ENCODE results near the gene TIAM2. TPM values are rescaled to one million over a fixed set of nuclear protein-coding genes. Genes with fewer than 3 reads are reported as not detected.

Gene TIAM2
- total and polyA plus RNA-seq, 2 experiments from 2014 or later, result 14.2 to 24.4 TPM

DNA sequence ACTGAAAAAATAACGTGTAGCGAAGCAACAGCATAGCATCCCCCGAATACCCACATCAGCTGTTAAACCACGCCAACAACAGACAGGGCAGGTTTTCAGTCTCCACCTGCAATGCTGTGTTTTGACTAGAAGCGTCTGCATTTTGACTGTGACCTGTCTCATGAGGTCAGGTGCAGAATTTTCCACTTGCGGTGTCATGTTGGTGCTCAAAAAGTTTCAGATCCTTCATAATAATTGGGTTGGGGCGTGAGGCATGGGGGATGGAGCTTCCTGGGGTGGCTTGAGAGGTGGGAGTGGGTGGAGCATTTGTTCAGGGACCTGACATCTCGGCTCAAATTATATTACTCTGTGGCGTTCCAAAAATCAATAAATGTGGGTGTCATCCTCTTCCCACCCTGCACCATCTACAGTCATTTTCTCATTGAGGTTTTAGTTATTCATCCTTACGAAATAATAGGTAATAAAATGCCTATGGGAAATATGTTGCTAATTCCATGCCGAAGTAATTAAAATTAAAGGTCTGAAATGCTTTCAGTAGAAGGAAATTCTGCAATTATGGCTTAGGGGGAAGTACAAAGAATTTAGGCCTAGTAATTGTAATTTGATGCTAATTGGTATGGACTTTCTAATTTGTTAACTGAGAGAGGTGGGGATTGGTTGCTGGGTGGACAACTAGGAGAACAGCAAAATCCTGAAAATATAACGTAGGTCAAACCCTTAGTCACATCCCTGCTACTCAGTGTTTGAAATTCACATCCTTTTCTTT, 81.0 kb downstream of the TIAM2 start:
- Mint-ChIP-seq H3K27me3 (ENCODE audit: insufficient read depth, low read depth, poor library complexity) (peaks cover 6% of the 10 kb centered on the region), H3K27ac (peak overlapping the region; percentile 53; the same call in 1 of the 2 replicates), H3K4me1 (peaks cover 27% of the 10 kb centered on the region), H3K36me3 (ENCODE audit: low read depth) (no peaks in the 10 kb centered on the region), H3K9me3 (no peaks in the 10 kb centered on the region), H3K4me3 (no peak overlapping the region)
- H3F3A ChIP-seq (replicated peaks; ENCODE audit: low read depth), result peaks cover 10% of the 10 kb centered on the region; the same call in 1 of the 2 replicates
- H2AFZ ChIP-seq, result no peak overlapping the region
- DNase-seq (ENCODE audit: low spot score) (no peak), ATAC-seq (no peak)
- H3K4me2 ChIP-seq, result no peak overlapping the region
- H3K27me3 ChIP-seq (ENCODE audit: insufficient read depth), result no peaks in the 10 kb centered on the region
- no peaks in the 10 kb centered on the region for H3K79me2 ChIP-seq (replicated peaks; ENCODE audit: insufficient read depth)
- peaks cover 10% of the 10 kb centered on the region for H3K4me1 ChIP-seq (ENCODE audit: insufficient read depth)
- no peaks in the 10 kb centered on the region for H4K20me1 ChIP-seq (replicated peaks; ENCODE audit: insufficient read depth)
- H3K4me3 ChIP-seq, result no peak overlapping the region
- no peaks in the 10 kb centered on the region for H3K36me3 ChIP-seq (ENCODE audit: insufficient read depth)
- TF ChIP-seq, protein P1, sequence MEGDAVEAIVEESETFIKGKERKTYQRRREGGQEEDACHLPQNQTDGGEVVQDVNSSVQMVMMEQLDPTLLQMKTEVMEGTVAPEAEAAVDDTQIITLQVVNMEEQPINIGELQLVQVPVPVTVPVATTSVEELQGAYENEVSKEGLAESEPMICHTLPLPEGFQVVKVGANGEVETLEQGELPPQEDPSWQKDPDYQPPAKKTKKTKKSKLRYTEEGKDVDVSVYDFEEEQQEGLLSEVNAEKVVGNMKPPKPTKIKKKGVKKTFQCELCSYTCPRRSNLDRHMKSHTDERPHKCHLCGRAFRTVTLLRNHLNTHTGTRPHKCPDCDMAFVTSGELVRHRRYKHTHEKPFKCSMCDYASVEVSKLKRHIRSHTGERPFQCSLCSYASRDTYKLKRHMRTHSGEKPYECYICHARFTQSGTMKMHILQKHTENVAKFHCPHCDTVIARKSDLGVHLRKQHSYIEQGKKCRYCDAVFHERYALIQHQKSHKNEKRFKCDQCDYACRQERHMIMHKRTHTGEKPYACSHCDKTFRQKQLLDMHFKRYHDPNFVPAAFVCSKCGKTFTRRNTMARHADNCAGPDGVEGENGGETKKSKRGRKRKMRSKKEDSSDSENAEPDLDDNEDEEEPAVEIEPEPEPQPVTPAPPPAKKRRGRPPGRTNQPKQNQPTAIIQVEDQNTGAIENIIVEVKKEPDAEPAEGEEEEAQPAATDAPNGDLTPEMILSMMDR (conservative IDR thresholded peaks at IDR 0.05; ENCODE audit: low read depth in 2 of 2), result no peak
- no peak for TF ChIP-seq NANOG (IDR thresholded peaks at IDR 0.05; ENCODE audit: borderline replicate concordance)
- TF ChIP-seq POLR2AphosphoS5 (IDR thresholded peaks at IDR 0.05; ENCODE audit: low read depth), result no peak
- TF ChIP-seq ZNF114 (CRISPR knock-in tag; IDR thresholded peaks at IDR 0.05), result no peak
- no peak for TF ChIP-seq JUNB (IDR thresholded peaks at IDR 0.05; ENCODE audit: unreplicated experiment)
- H3K27ac ChIP-seq (ENCODE audit: low read depth), result peak overlapping the region; percentile 29; the same call in 1 of the 2 replicates
- H3K9me2 ChIP-seq (ENCODE audit: insufficient read depth), result no peaks in the 10 kb centered on the region

DNA sequence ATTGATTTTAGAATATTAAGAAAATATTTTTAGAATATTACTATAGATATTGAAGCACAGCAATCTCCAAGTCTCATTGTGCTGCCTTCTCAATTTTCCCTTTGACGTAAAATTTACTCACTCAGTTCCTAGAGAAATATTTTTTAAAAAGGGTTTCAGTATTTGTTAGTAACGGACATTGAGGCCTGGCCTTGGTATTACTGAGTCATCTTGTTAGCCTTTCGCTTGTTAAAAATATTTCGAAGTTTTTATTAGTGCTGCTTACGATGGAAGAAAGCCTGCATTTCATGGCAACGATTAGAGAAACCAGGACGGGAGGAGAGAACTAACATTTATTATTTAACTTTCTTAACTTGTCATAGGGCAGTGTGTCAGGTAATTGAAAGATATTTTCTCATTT, 82.2 kb downstream of the TIAM2 start:
- no peaks in the 10 kb centered on the region for H3K27me3 ChIP-seq (ENCODE audit: insufficient read depth)
- H3K79me2 ChIP-seq (replicated peaks; ENCODE audit: insufficient read depth), result no peaks in the 10 kb centered on the region
- no peaks in the 10 kb centered on the region for H4K20me1 ChIP-seq (replicated peaks; ENCODE audit: insufficient read depth)
- ATAC-seq (no peak), DNase-seq (ENCODE audit: low spot score) (no peak)
- Mint-ChIP-seq H3K27ac (no peak overlapping the region), H3K36me3 (ENCODE audit: low read depth) (no peaks in the 10 kb centered on the region), H3K4me3 (no peak overlapping the region), H3K4me1 (peaks cover 26% of the 10 kb centered on the region), H3K27me3 (ENCODE audit: insufficient read depth, low read depth, poor library complexity) (peaks cover 6% of the 10 kb centered on the region), H3K9me3 (no peaks in the 10 kb centered on the region)
- H3K4me1 ChIP-seq (ENCODE audit: insufficient read depth), result peaks cover 10% of the 10 kb centered on the region
- peaks cover 10% of the 10 kb centered on the region; the same call in 1 of the 2 replicates for H3F3A ChIP-seq (replicated peaks; ENCODE audit: low read depth)
- no peaks in the 10 kb centered on the region for H3K9me2 ChIP-seq (ENCODE audit: insufficient read depth)
- H2AFZ ChIP-seq, result no peak overlapping the region
- peak overlapping the region; percentile 43; the same call in 1 of the 2 replicates for H3K27ac ChIP-seq (ENCODE audit: low read depth)
- H3K36me3 ChIP-seq (ENCODE audit: insufficient read depth), result no peaks in the 10 kb centered on the region
- no peak overlapping the region for H3K4me2 ChIP-seq
- no peak overlapping the region for H3K4me3 ChIP-seq
- TF ChIP-seq NANOG (IDR thresholded peaks at IDR 0.05; ENCODE audit: borderline replicate concordance) (no peak), ZNF114 (CRISPR knock-in tag; IDR thresholded peaks at IDR 0.05) (no peak), EZH2phosphoT487 (IDR thresholded peaks at IDR 0.05; ENCODE audit: unreplicated experiment) (no peak), STAT1 (IDR thresholded peaks at IDR 0.05; ENCODE audit: unreplicated experiment) (no peak), EZH2 (IDR thresholded peaks at IDR 0.05; ENCODE audit: low read depth, unreplicated experiment) (no peak), ZNF331 (CRISPR knock-in tag; IDR thresholded peaks at IDR 0.05; ENCODE audit: low read depth) (no peak), POLR2AphosphoS5 (IDR thresholded peaks at IDR 0.05; ENCODE audit: low read depth) (no peak), JUNB (IDR thresholded peaks at IDR 0.05; ENCODE audit: unreplicated experiment) (no peak)
- TF ChIP-seq, protein P1 (conservative IDR thresholded peaks at IDR 0.05; ENCODE audit: low read depth in 2 of 2), result no peak
- TF ChIP-seq, protein P2, sequence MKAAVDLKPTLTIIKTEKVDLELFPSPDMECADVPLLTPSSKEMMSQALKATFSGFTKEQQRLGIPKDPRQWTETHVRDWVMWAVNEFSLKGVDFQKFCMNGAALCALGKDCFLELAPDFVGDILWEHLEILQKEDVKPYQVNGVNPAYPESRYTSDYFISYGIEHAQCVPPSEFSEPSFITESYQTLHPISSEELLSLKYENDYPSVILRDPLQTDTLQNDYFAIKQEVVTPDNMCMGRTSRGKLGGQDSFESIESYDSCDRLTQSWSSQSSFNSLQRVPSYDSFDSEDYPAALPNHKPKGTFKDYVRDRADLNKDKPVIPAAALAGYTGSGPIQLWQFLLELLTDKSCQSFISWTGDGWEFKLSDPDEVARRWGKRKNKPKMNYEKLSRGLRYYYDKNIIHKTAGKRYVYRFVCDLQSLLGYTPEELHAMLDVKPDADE (IDR thresholded peaks at IDR 0.05), result no peak
- TF ChIP-seq, protein P3, sequence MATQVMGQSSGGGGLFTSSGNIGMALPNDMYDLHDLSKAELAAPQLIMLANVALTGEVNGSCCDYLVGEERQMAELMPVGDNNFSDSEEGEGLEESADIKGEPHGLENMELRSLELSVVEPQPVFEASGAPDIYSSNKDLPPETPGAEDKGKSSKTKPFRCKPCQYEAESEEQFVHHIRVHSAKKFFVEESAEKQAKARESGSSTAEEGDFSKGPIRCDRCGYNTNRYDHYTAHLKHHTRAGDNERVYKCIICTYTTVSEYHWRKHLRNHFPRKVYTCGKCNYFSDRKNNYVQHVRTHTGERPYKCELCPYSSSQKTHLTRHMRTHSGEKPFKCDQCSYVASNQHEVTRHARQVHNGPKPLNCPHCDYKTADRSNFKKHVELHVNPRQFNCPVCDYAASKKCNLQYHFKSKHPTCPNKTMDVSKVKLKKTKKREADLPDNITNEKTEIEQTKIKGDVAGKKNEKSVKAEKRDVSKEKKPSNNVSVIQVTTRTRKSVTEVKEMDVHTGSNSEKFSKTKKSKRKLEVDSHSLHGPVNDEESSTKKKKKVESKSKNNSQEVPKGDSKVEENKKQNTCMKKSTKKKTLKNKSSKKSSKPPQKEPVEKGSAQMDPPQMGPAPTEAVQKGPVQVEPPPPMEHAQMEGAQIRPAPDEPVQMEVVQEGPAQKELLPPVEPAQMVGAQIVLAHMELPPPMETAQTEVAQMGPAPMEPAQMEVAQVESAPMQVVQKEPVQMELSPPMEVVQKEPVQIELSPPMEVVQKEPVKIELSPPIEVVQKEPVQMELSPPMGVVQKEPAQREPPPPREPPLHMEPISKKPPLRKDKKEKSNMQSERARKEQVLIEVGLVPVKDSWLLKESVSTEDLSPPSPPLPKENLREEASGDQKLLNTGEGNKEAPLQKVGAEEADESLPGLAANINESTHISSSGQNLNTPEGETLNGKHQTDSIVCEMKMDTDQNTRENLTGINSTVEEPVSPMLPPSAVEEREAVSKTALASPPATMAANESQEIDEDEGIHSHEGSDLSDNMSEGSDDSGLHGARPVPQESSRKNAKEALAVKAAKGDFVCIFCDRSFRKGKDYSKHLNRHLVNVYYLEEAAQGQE (IDR thresholded peaks at IDR 0.05; ENCODE audit: unreplicated experiment), result no peak
